GM18499 (cell line): ENCODE data around the gene ABCC8.

Experiments used
- ATAC-seq: cut with Tn5 transposase; IDR thresholded peaks from one replicate; pipeline ENCODE4 v1.9.1; 2021; ENCODE audit warnings: moderate number of reproducible peaks; ENCODE audit not compliant: insufficient read depth, unreplicated experiment

Gene ABCC8

DNA sequence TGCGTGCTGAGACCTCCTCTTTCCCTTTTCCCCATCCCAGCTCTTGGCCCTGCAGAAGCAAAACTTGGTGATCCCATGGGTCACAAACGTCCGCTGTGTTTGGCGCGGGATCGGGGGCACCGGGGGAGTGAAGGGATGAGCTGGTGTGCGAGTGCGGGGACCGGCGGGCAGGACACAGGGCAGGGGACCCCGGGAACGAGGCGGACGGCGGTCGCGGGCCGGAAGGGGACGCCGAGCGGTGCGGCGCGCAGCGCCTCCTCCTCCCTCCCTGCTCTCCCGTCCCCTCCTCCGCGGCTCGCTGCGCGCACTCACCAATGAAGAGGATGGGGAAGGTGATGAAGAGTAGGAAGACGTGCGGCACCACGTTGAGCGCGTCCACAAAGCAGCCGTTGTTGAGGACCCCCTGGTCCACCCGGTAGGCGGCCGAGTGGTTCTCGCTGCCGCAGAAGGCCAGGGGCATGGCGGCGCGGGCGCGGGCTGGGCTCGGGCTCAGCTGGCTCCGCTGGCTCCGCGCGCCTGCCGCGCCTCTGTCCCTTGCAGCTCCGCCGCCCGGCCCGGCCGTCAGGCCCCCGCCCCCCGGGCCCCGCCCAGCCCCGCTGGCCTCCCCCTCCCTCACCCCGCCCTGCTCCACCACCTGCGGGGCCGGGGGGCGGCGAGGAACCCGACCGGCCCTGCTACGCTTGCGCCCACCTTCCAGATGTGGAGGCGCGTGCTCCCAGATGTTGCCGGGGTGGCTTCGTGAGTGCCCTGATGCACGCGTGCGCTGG is at the start of gene ABCC8:
Gene ABCC8 (minus strand): TSS at position 529 of the 767 bp plus-strand sequence. CDS start 69 bp downstream, at position 460.
- ATAC-seq = no peak

GRCh38 chr11:17526326-17526725 is 49.7 kb upstream of the ABCC8 start:
- ATAC-seq = no peak

DNA sequence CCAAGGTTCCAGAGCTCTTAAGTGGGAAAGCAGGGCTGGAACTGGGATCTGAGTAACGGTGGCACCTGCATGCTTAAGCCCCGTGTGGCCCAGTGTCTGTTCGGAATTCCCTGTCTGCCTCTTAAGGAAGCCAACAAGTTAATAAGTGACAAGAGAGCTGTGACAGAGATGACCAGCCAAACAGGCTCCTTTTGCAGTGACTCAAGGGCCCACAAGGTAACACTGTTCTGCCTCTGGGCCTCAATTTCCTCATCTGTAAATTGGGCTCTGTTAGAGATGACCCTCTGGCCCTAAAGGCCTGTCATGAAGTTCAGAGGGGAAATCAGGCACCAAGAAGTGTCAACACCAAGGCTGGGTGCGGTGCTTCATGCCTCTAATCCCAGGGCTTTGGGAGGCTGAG is 48.9 kb upstream of the ABCC8 start:
- no peak for ATAC-seq

- no peak for ATAC-seq
Measured at GRCh38 chr11:17524221-17524620, 47.6 kb upstream of the ABCC8 start.

GRCh38 chr11:17522655-17523054 is 46.0 kb upstream of the ABCC8 start:
- no peak for ATAC-seq

- no peak for ATAC-seq
Measured at GRCh38 chr11:17521106-17521900, 44.7 kb upstream of the ABCC8 start.

- no peak for ATAC-seq
Measured at GRCh38 chr11:17519061-17519885, 42.6 kb upstream of the ABCC8 start.

DNA sequence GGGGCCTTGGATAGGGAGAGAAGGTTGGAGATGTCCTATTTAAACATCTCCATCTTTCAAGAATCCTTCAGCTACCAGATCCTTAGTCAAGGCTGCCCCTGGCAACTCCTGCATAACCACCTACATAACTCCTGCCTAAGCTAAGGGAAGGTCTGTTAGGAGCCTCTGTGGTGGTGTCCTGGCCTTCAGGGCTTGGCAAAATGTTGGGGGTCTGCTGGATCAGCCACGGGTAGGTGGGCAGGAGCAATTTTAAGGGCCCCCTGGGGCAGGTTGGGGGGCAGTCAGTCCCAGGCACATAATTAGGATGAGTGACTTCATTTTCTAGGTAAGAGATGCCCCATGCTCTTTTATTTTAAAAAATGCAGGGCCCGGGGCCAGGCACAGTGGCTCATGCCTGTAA is 41.7 kb upstream of the ABCC8 start:
- no peak for ATAC-seq

GRCh38 chr11:17517186-17517585 is 40.5 kb upstream of the ABCC8 start:
- no peak for ATAC-seq

DNA sequence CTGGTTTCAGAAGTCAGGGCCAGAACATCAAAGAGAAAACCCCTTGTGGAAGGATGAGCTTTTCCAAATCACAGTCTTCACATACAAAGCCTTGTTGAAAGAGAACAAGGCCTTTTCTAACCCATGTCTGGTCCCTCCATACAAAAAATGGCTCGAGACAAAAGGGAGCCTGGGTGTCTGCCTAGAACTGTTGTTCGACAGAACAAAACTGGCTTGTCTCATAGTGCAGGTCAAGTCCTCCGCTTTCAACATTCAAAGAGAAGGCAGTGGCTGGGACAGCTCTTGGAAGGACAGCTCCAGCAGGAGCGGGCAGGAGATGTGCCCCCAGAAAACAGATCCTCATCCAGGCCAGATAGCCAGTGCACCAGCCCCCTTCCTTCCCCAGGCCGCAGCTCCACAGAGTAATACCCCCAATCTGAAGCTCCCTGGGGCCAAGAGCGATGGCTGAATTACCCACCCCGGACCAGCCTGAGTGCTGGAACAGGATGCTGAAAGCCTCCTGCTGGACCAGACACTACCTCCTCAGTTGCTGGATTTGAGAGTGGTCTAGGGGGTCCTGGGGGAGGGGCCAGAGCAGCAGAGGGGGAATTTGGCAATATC is 40.0 kb upstream of the ABCC8 start:
- ATAC-seq = no peak

DNA sequence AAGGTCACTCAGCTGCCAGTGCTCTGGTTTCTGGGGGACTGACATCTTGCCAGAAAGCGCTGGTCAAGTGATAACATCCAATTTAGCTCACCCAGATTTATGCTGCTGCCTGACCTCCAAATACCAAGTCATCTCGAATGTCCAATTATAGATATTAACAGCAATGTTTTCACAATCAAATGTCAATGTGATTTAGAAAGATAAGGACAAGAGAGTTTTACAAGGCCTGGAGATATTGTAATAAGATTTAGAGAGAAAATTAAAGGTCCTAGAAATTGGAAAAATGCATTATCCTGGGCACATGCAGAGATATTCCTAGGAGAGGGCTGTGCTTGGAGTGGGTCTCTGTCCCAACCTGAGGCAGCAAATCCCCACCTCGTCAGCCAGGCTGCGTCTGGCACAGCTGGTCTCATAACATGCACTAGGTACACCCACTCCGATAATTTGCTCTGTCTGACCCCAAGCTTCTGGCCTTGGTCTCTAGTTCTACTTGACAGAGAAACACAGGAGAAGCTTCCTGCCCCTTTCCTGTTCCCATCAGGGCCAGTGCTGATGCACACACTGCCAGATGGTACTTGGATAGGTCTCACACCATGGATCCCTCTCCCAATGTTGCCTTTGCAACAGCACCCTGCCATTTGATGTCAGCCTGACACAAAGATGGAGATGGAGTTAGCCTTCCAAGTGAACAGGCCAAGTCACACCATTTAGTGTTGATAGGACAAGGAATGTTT is 39.0 kb upstream of the ABCC8 start:
- ATAC-seq = no peak

GRCh38 chr11:17514476-17514875 is 37.8 kb upstream of the ABCC8 start:
- no peak for ATAC-seq

DNA sequence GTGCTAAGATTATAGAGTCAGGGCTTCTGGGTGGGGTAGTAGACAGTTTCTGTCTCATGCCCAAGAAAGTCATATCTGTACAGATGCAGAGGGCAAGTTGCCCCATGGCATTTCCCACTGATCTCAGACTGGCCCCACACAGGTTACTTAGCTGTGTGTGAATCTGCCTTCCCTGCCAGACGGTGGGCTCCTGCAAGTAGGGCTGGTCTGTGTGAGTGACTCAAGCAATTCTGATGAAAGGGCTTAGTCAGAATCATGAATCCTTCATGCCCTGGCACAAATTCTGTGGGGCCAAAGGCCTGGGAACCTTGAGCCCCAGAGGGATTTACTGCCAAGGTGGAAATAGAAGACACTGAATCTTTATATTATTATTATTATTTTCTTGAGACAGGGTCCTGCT is 37.2 kb upstream of the ABCC8 start:
- ATAC-seq = no peak

- no peak for ATAC-seq
Measured at GRCh38 chr11:17512101-17512500, 35.5 kb upstream of the ABCC8 start.

- ATAC-seq = no peak
Measured at GRCh38 chr11:17511571-17511970, 34.9 kb upstream of the ABCC8 start.

DNA sequence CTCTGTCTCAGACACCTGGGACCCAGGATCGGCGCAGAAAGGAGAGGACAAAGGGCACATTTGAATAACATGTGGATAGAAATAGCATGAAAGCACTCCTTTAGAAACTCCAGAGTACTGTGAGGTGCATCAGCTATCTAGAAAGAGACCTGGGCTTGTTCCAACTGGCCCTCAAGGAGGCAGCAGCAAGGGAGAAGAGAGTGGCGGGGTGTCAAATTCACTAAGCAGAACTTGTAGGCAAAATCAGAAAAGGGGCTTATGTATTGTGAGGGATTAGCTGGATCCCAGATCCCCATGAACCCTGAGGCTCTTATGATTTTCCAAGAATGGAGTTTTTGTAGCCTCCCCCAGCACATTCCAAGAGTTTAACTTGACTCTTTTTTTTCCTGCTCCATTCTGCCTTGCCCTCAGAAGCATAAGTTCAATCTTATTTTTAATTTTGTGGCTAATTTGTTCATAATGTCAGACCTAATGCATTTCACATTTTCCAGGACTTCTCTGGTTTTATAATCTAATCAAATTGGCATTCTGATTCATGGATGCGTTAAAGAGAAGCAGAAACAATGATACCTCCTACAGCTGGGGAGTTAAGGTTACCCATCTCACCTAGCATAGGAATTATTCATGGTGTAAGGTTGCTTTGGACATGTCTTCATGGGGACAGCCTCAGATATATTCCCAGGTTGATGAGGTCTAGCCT is 34.0 kb upstream of the ABCC8 start:
- no peak for ATAC-seq

- ATAC-seq = no peak
Measured at GRCh38 chr11:17508791-17509190, 32.1 kb upstream of the ABCC8 start.

DNA sequence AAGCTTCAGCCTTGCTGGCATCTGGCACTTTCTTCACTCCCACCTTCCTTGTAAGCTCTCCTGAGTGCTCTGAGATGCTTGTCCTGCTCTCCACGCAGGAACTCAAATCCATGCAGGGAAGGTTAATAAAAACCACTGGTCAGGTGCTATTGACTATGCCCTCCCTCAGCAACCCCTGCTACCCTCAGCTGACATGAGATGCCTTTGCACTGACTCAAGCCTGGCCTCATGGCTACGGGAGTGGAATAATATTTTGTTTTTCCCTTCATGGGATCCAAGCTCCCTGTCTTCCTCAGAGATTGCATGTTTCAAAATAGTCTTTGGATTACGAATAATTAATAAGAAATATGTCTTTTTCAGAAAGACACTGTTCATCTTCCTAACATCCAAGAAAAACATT is 31.7 kb upstream of the ABCC8 start:
- no peak for ATAC-seq

- no peak for ATAC-seq
Measured at GRCh38 chr11:17507773-17508172, 31.1 kb upstream of the ABCC8 start.
